Measurements from ENCODE around the gene MN1. TPM values are rescaled to one million over a fixed set of nuclear protein-coding genes. Genes with fewer than 3 reads are reported as not detected.

Gene MN1
- total RNA-seq, 1 experiment from 2014 or later = not detected

DNA sequence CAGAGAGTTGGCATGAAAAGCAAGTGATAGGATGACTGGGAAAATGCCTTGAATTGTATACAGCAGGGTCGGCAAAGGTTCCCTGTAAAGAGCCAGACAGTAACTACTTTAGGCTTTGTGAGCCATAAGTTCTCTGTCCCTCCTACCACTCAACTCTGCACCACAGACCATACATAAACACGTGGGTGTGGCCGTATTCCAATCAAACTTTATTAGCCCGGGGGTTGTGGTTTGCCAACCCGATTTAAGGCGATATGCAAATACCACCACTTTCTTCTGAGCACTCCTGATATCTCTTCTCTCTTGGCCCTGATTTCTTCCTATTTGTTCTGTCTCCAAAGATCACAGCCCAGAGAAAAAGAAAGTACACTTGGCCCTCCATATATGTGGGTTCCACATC, 87.5 kb downstream of the MN1 start:
- no peaks in the 10 kb centered on the region for H3K79me2 ChIP-seq (ENCODE audit: low read length)
- no peak overlapping the region for H3K4me3 ChIP-seq (ENCODE audit: low read length)
- H2AFZ ChIP-seq (ENCODE audit: low read length) = no peak overlapping the region
- DNase-seq = no peak
- no peaks in the 10 kb centered on the region for H3K36me3 ChIP-seq (ENCODE audit: insufficient read depth, low read length)
- no peak overlapping the region for H3K9ac ChIP-seq (ENCODE audit: low read length)
- H3K27ac ChIP-seq (ENCODE audit: low read length) = no peak overlapping the region
- no peaks in the 10 kb centered on the region for H3K9me2 ChIP-seq (replicated peaks; ENCODE audit: insufficient read depth, low read length)
- no peaks in the 10 kb centered on the region for H3K9me3 ChIP-seq (ENCODE audit: low read length)
- H3K4me2 ChIP-seq (ENCODE audit: low read depth, low read length, poor library complexity, severe bottlenecking) = no peak overlapping the region
- no peaks in the 10 kb centered on the region for H3K4me1 ChIP-seq (ENCODE audit: low read length)
- H3K27me3 ChIP-seq (ENCODE audit: low read length) = no peaks in the 10 kb centered on the region
- no peaks in the 10 kb centered on the region for H4K20me1 ChIP-seq (ENCODE audit: insufficient read depth, low read depth, low read length)

GRCh38 chr22:27713461-27713860, 88.1 kb downstream of the MN1 start:
- no peak overlapping the region for H3K9ac ChIP-seq (ENCODE audit: low read length)
- no peak overlapping the region for H3K4me2 ChIP-seq (ENCODE audit: low read depth, low read length, poor library complexity, severe bottlenecking)
- H4K20me1 ChIP-seq (ENCODE audit: insufficient read depth, low read depth, low read length) = no peaks in the 10 kb centered on the region
- no peaks in the 10 kb centered on the region for H3K9me2 ChIP-seq (replicated peaks; ENCODE audit: insufficient read depth, low read length)
- H3K27me3 ChIP-seq (ENCODE audit: low read length) = no peaks in the 10 kb centered on the region
- H2AFZ ChIP-seq (ENCODE audit: low read length) = no peak overlapping the region
- no peaks in the 10 kb centered on the region for H3K9me3 ChIP-seq (ENCODE audit: low read length)
- DNase-seq = no peak
- H3K79me2 ChIP-seq (ENCODE audit: low read length) = no peaks in the 10 kb centered on the region
- H3K4me1 ChIP-seq (ENCODE audit: low read length) = no peaks in the 10 kb centered on the region
- no peaks in the 10 kb centered on the region for H3K36me3 ChIP-seq (ENCODE audit: insufficient read depth, low read length)
- no peak overlapping the region for H3K4me3 ChIP-seq (ENCODE audit: low read length)
- H3K27ac ChIP-seq (ENCODE audit: low read length) = no peak overlapping the region

- no peak overlapping the region for H2AFZ ChIP-seq (ENCODE audit: low read length)
- H3K79me2 ChIP-seq (ENCODE audit: low read length) = no peaks in the 10 kb centered on the region
- no peaks in the 10 kb centered on the region for H3K9me3 ChIP-seq (ENCODE audit: low read length)
- no peaks in the 10 kb centered on the region for H3K9me2 ChIP-seq (replicated peaks; ENCODE audit: insufficient read depth, low read length)
- no peak overlapping the region for H3K4me3 ChIP-seq (ENCODE audit: low read length)
- no peaks in the 10 kb centered on the region for H3K4me1 ChIP-seq (ENCODE audit: low read length)
- H3K9ac ChIP-seq (ENCODE audit: low read length) = no peak overlapping the region
- no peaks in the 10 kb centered on the region for H3K36me3 ChIP-seq (ENCODE audit: insufficient read depth, low read length)
- H4K20me1 ChIP-seq (ENCODE audit: insufficient read depth, low read depth, low read length) = no peaks in the 10 kb centered on the region
- DNase-seq = no peak
- H3K4me2 ChIP-seq (ENCODE audit: low read depth, low read length, poor library complexity, severe bottlenecking) = no peak overlapping the region
- H3K27ac ChIP-seq (ENCODE audit: low read length) = no peak overlapping the region
- H3K27me3 ChIP-seq (ENCODE audit: low read length) = no peaks in the 10 kb centered on the region
These were observed 89.8 kb downstream of the MN1 start for GRCh38 chr22:27711756-27712155.

DNA sequence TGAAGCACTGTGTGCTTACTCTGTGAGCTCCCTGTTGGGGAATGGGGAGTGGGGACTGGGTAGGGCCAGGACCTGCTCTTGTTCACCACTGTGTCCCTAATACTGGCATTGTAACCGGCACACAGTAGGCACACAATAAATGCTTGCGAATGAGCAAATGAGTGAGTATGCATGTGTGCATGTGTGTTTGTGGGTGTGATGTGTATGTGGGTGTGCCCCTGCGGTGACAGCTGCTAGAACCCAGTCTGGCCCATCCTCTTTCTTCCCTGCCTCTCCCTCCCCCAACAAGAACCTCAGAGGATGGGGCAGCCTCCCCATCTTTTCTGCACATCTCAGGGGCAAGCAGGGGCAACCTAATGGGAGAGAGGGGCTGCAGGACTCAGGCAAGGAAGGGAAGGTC, 90.5 kb downstream of the MN1 start:
- DNase-seq = no peak
- Histone ChIP-seq H3K4me3 (ENCODE audit: low read length) (no peak overlapping the region), H3K4me1 (ENCODE audit: low read length) (no peaks in the 10 kb centered on the region), H3K27ac (ENCODE audit: low read length) (no peak overlapping the region), H3K9me2 (replicated peaks; ENCODE audit: insufficient read depth, low read length) (no peaks in the 10 kb centered on the region), H3K9ac (ENCODE audit: low read length) (no peak overlapping the region), H3K79me2 (ENCODE audit: low read length) (no peaks in the 10 kb centered on the region), H3K27me3 (ENCODE audit: low read length) (no peaks in the 10 kb centered on the region), H3K9me3 (ENCODE audit: low read length) (no peaks in the 10 kb centered on the region), H3K4me2 (ENCODE audit: low read depth, low read length, poor library complexity, severe bottlenecking) (no peak overlapping the region), H2AFZ (ENCODE audit: low read length) (no peak overlapping the region), H4K20me1 (ENCODE audit: insufficient read depth, low read depth, low read length) (no peaks in the 10 kb centered on the region), H3K36me3 (ENCODE audit: insufficient read depth, low read length) (no peaks in the 10 kb centered on the region)

GRCh38 chr22:27709919-27710675, 91.5 kb downstream of the MN1 start:
- no peak overlapping the region for H2AFZ ChIP-seq (ENCODE audit: low read length)
- no peaks in the 10 kb centered on the region for H4K20me1 ChIP-seq (ENCODE audit: insufficient read depth, low read depth, low read length)
- no peaks in the 10 kb centered on the region for H3K9me3 ChIP-seq (ENCODE audit: low read length)
- no peak for DNase-seq
- H3K4me1 ChIP-seq (ENCODE audit: low read length) = no peaks in the 10 kb centered on the region
- no peaks in the 10 kb centered on the region for H3K9me2 ChIP-seq (replicated peaks; ENCODE audit: insufficient read depth, low read length)
- no peak overlapping the region for H3K4me2 ChIP-seq (ENCODE audit: low read depth, low read length, poor library complexity, severe bottlenecking)
- H3K27me3 ChIP-seq (ENCODE audit: low read length) = no peaks in the 10 kb centered on the region
- no peak overlapping the region for H3K4me3 ChIP-seq (ENCODE audit: low read length)
- no peaks in the 10 kb centered on the region for H3K36me3 ChIP-seq (ENCODE audit: insufficient read depth, low read length)
- no peaks in the 10 kb centered on the region for H3K79me2 ChIP-seq (ENCODE audit: low read length)
- no peak overlapping the region for H3K9ac ChIP-seq (ENCODE audit: low read length)
- H3K27ac ChIP-seq (ENCODE audit: low read length) = no peak overlapping the region

- Histone ChIP-seq H3K36me3 (ENCODE audit: insufficient read depth, low read length) (no peaks in the 10 kb centered on the region), H4K20me1 (ENCODE audit: insufficient read depth, low read depth, low read length) (no peaks in the 10 kb centered on the region), H3K27me3 (ENCODE audit: low read length) (no peaks in the 10 kb centered on the region), H3K4me2 (ENCODE audit: low read depth, low read length, poor library complexity, severe bottlenecking) (no peak overlapping the region), H3K27ac (ENCODE audit: low read length) (no peak overlapping the region), H3K79me2 (ENCODE audit: low read length) (no peaks in the 10 kb centered on the region), H3K4me1 (ENCODE audit: low read length) (no peaks in the 10 kb centered on the region), H3K4me3 (ENCODE audit: low read length) (no peak overlapping the region), H2AFZ (ENCODE audit: low read length) (no peak overlapping the region), H3K9me2 (replicated peaks; ENCODE audit: insufficient read depth, low read length) (no peaks in the 10 kb centered on the region), H3K9ac (ENCODE audit: low read length) (no peak overlapping the region), H3K9me3 (ENCODE audit: low read length) (no peaks in the 10 kb centered on the region)
- no peak for DNase-seq
These were observed 95.1 kb downstream of the MN1 start for GRCh38 chr22:27706489-27706888.

DNA sequence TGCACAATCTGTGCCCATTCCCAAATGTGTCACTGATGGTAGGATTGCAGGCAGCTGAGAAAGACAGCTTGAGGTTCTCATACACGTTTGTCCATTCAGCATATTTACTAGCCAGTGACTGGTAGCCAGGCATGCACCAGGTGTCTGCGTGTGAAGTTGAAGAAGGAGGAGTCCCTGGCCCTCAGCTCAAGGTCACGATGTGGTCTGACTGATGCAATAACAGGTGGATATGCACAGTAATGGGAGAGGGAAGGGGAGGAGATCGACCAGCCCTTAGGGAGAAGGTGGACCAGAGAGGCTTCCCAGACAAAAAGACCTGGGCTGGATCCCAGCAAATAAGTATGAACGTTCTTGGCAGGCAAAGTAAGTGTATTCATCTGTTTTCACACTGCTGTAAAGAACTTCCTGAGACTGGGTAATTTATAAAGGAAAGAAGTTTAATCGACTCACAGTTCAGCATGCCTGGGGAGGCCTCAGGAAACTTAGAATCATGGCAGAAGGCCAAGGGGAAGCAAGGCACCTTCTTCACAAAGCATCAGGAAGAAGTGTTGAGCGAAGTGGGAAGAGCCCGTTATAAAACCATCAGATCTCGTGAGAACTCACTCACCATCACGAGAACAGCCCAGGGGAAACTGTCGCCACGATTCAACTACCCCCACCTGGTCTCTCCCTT, 96.0 kb downstream of the MN1 start:
- H4K20me1 ChIP-seq (ENCODE audit: insufficient read depth, low read depth, low read length) = no peaks in the 10 kb centered on the region
- no peaks in the 10 kb centered on the region for H3K9me2 ChIP-seq (replicated peaks; ENCODE audit: insufficient read depth, low read length)
- no peaks in the 10 kb centered on the region for H3K79me2 ChIP-seq (ENCODE audit: low read length)
- no peak overlapping the region for H3K27ac ChIP-seq (ENCODE audit: low read length)
- DNase-seq = no peak
- H3K9me3 ChIP-seq (ENCODE audit: low read length) = no peaks in the 10 kb centered on the region
- no peak overlapping the region for H3K4me2 ChIP-seq (ENCODE audit: low read depth, low read length, poor library complexity, severe bottlenecking)
- H3K36me3 ChIP-seq (ENCODE audit: insufficient read depth, low read length) = no peaks in the 10 kb centered on the region
- no peak overlapping the region for H3K9ac ChIP-seq (ENCODE audit: low read length)
- no peak overlapping the region for H2AFZ ChIP-seq (ENCODE audit: low read length)
- H3K27me3 ChIP-seq (ENCODE audit: low read length) = no peaks in the 10 kb centered on the region
- no peak overlapping the region for H3K4me3 ChIP-seq (ENCODE audit: low read length)
- H3K4me1 ChIP-seq (ENCODE audit: low read length) = no peaks in the 10 kb centered on the region

DNA sequence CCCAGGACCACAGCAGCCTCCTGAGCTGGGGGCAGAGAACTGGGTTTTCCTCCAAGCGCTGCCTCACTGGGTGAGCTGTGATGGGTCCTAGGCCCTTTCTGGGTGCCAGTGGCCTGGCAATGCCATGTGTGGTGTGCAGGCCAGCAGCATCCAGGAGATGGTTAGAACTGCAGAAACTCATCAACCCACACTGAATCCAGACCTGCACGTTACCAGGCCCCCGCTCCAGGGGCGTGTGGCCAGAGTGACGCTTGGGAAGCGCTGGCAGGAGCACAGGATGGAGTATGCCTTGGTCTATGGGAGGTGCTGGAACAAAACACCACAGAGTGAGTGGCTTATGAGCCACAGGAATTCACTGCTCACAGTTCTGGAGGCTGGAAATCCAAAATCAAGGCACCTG, 97.0 kb downstream of the MN1 start:
- Histone ChIP-seq H3K4me1 (ENCODE audit: low read length) (no peaks in the 10 kb centered on the region), H3K4me3 (ENCODE audit: low read length) (no peak overlapping the region), H3K9ac (ENCODE audit: low read length) (no peak overlapping the region), H3K79me2 (ENCODE audit: low read length) (no peaks in the 10 kb centered on the region), H3K9me2 (replicated peaks; ENCODE audit: insufficient read depth, low read length) (no peaks in the 10 kb centered on the region), H3K9me3 (ENCODE audit: low read length) (no peaks in the 10 kb centered on the region), H2AFZ (ENCODE audit: low read length) (no peak overlapping the region), H3K27me3 (ENCODE audit: low read length) (no peaks in the 10 kb centered on the region), H3K27ac (ENCODE audit: low read length) (no peak overlapping the region), H3K36me3 (ENCODE audit: insufficient read depth, low read length) (no peaks in the 10 kb centered on the region), H4K20me1 (ENCODE audit: insufficient read depth, low read depth, low read length) (no peaks in the 10 kb centered on the region), H3K4me2 (ENCODE audit: low read depth, low read length, poor library complexity, severe bottlenecking) (no peak overlapping the region)
- no peak for DNase-seq
